Measurements from ENCODE around the gene SLC9A8. TPM values are rescaled to one million over a fixed set of nuclear protein-coding genes. Genes with fewer than 3 reads are reported as not detected.
A peak's percentile ranks its signal among the peaks of the same experiment; 100 is the strongest.

Gene SLC9A8
- 3.6 and 5.0 TPM in 2 replicates for total RNA-seq (2012; rRNA removed)
- 4.0 and 4.1 TPM in 2 replicates for polyA plus RNA-seq (2012; rRNA removed)
- polyA plus RNA-seq (2012; cell fraction: cytosol; rRNA removed), result 1.5 and 2.1 TPM in 2 replicates
- 17.0 and 18.2 TPM in 2 replicates for polyA plus RNA-seq (2012; cell fraction: nucleus; rRNA removed; ENCODE audit: low replicate concordance)
- Bru-seq, nascent RNA, result percentile 75 among the genes with signal in this experiment
- BruChase-seq, experiment 1, labeled RNA remaining after a 6-hour chase, result percentile 71 among the genes with signal in this experiment
- BruChase-seq, experiment 2, labeled RNA remaining after a 2-hour chase, result percentile 62 among the genes with signal in this experiment
- long read RNA-seq, partial matches to known transcripts, result 0 of 6 reads
- long read RNA-seq, other reads (novel, unspliced or antisense), result 6 of 6 reads

- no TSS peak for BruUV-seq (replicated peaks)
- Histone ChIP-seq H3K27ac (ENCODE audit: insufficient read depth, low read length) (peak within 1 kb of the TSS; percentile 77), H3K56ac (ENCODE audit: extremely low read depth, insufficient read depth, low read length) (peak within 1 kb of the TSS; percentile 66), H4K8ac (ENCODE audit: low read depth in 2 of 2, low read length in 2 of 2) (peak within 1 kb of the TSS; percentile 97 to 98), H4K91ac (ENCODE audit: insufficient read depth, low read depth, low read length) (peak within 1 kb of the TSS; percentile 83), H2AK5ac (ENCODE audit: low read depth, low read length) (peak within 1 kb of the TSS; percentile 97), H3K9me1 (ENCODE audit: insufficient read depth, low read length) (peaks cover 15% of the 10 kb centered on the region), H2BK5ac (ENCODE audit: low read depth, low read length, poor library complexity, severe bottlenecking) (peak within 1 kb of the TSS; percentile 72), H3K27me3 (ENCODE audit: control insufficient read depth, insufficient read depth, low read length) (no peaks in the 10 kb centered on the region), H3K4ac (ENCODE audit: low read depth, low read length) (peak within 1 kb of the TSS; percentile 93), H2AFZ (replicated peaks; ENCODE audit: low read length, poor library complexity) (peak within 1 kb of the TSS; percentile 98), H3K9me3 (ENCODE audit: control insufficient read depth, insufficient read depth, low read length) (no peaks in the 10 kb centered on the region), H4K5ac (ENCODE audit: low read depth, low read length) (peak within 1 kb of the TSS; percentile 93), H3K36me3 (ENCODE audit: control insufficient read depth, insufficient read depth, low read length) (peaks cover 2% of the 10 kb centered on the region; the same call in 1 of the 2 replicates), H3K79me1 (ENCODE audit: low read depth in 1 of 2, low read length in 2 of 2) (peaks cover 20 to 29% of the 10 kb centered on the region in 2 experiments), H3K23ac (ENCODE audit: low read depth, low read length) (peak within 1 kb of the TSS; percentile 85), H2BK120ac (ENCODE audit: low read depth, low read length) (peak within 1 kb of the TSS; percentile 64), H3K4me3 (ENCODE audit: insufficient read depth, low read depth, low read length) (peak within 1 kb of the TSS; percentile 86), H3K4me2 (ENCODE audit: low read depth, low read length) (peak within 1 kb of the TSS; percentile 91), H3K18ac (ENCODE audit: low read depth, low read length) (peak within 1 kb of the TSS; percentile 82), H2BK20ac (ENCODE audit: low read depth, low read length) (peak within 1 kb of the TSS; percentile 64; the same call in 1 of the 2 replicates), H3K14ac (replicated peaks; ENCODE audit: low read depth, low read length) (peak within 1 kb of the TSS; percentile 97), H2BK15ac (ENCODE audit: low read depth, low read length) (peak within 1 kb of the TSS; percentile 77; the same call in 2 of the 3 replicates), H3K4me1 (ENCODE audit: control insufficient read depth, insufficient read depth, low read length) (peaks cover 7% of the 10 kb centered on the region), H2AK9ac (replicated peaks; ENCODE audit: low read depth, low read length, poor library complexity) (peak within 1 kb of the TSS; percentile 99), H4K20me1 (ENCODE audit: insufficient read depth, low read length) (no peaks in the 10 kb centered on the region), H3K9ac (ENCODE audit: low read depth, low read length) (peak within 1 kb of the TSS; percentile 86)
- intact Hi-C loops (cut with micrococcal nuclease) (loop anchor here (2.0 to 5.0 kb wide), 2 partner anchors 40 to 100 kb away; partner anchors contain the start of gene B4GALT5), dilution Hi-C loops (cut with HindIII; ENCODE audit: low sequenced_read_pairs, unreplicated experiment) (no loop called here), in situ Hi-C loops (cut with MboI; ENCODE audit: low sequenced_read_pairs) (no loop called here)
- ChIA-PET POLR2A (ENCODE audit: unreplicated experiment) (interaction anchor here (0.6 to 1.4 kb wide), 3 partner anchors 11 to 77 kb away, joined by 3 to 5 read pairs (median 5); no protein-coding TSS in a partner anchor), CTCF (interaction anchor here (0.6 kb wide), 1 partner anchor 165 kb away, joined by 3 read pairs; no protein-coding TSS in a partner anchor)
- WGBS, 2 experiments (ENCODE audit: extremely low coverage in 2 of 2, insufficient read length in 1 of 2), result 0% methylated on average over 7 of the region's 61 CpGs; no CpG with 5 or more reads in 1 of the 2 experiments
- peak; percentile 97 for ATAC-seq (ENCODE audit: low read depth)
- peak; percentile 85 for DNase-seq
- TF ChIP-seq MAFK (IDR thresholded peaks at IDR 0.05; ENCODE audit: low read depth, low read length), result no peak
- TF ChIP-seq MAZ (IDR thresholded peaks at IDR 0.05; ENCODE audit: borderline replicate concordance, low read depth, low read length), result no peak; the same call in 1 of the 2 replicates
- TF ChIP-seq FOS (IDR thresholded peaks at IDR 0.05; ENCODE audit: low read depth, low read length), result peak; percentile 78
- no peak for TF ChIP-seq NFE2L2 (IDR thresholded peaks at IDR 0.05; ENCODE audit: low read depth, low read length)
- TF ChIP-seq MXI1 (IDR thresholded peaks at IDR 0.05; ENCODE audit: borderline replicate concordance, low read depth, low read length), result 0 out of 2 replicates have a peak, but pooled peaks have one; percentile 8
- TF ChIP-seq RFX5 (IDR thresholded peaks at IDR 0.05; ENCODE audit: low read depth, low read length), result no peak
- 0 out of 2 replicates have a peak, but pooled peaks have one; percentile 9 for TF ChIP-seq BHLHE40 (IDR thresholded peaks at IDR 0.05; ENCODE audit: low read depth, low read length)
- TF ChIP-seq CEBPB (IDR thresholded peaks at IDR 0.05; ENCODE audit: low read depth, low read length), result no peak
- no peak for TF ChIP-seq RAD21 (IDR thresholded peaks at IDR 0.05; ENCODE audit: low read length)
- peak; percentile 83 for TF ChIP-seq POLR2A (IDR thresholded peaks at IDR 0.05; ENCODE audit: low read depth, low read length)
- no peak for TF ChIP-seq SMC3 (IDR thresholded peaks at IDR 0.05; ENCODE audit: low read depth, low read length)
- TF ChIP-seq ELK1 (IDR thresholded peaks at IDR 0.05; ENCODE audit: borderline replicate concordance, low read depth, low read length), result no peak
- no peak for TF ChIP-seq RCOR1 (IDR thresholded peaks at IDR 0.05; ENCODE audit: insufficient replicate concordance, low read length)
- peak; percentile 80 for TF ChIP-seq USF2 (IDR thresholded peaks at IDR 0.05; ENCODE audit: low read depth, low read length)
Observed at GRCh38 chr20:49812507-49813304, at the start of gene SLC9A8. SLC9A8 (plus strand) TSS chr20:49812828; CDS start chr20:49812923, 95 bp downstream.
